HG03575 (cell line): ENCODE results near the gene USP38.
"Not testable (repeated sequence)": the region's sequence is repeated elsewhere in the genome, so short reads cannot be mapped to it uniquely, and the experiment has no call there.

Experiments
- ATAC-seq: cut with Tn5 transposase; IDR thresholded peaks from one replicate; pipeline ENCODE4 v1.9.1; 2021; ENCODE audit not compliant: unreplicated experiment, insufficient number of reproducible peaks, low FRiP score; ENCODE audit errors: extremely low read depth

The USP38 gene

DNA sequence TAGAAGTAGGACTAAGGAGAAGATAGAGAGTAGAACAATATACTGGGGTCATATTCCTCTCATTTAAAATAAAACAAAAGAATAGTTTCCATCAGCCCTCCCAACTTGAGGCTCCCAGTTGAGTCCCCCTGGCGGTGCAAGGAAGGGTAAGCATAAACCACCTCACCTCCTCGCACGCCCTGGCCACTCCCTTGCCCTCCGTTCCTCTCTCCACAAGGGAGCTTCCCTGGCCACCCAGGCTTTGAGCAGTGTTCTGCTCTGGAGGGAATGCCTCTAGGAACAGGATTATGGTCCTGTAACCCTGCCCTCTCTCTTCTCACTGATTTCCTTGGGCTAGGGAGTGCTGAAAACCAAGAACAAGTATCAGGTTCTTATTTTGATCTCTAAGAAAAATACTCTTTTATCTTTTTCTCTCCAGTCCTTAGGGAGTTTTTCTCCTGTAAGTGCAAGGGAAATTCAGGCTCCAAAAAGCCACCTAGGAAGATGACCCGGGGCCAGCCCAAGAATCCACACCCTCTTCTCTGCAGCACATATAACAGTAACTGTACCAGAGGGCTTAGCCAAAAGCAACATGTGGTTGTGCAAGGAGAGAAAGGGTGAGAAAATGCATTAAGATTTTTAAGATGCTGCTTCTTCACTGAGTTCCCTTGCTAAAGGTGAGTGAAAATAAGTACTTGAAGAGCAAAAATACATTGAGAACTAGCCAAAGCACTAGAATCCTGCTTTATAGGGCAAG lies 69.9 kb downstream of the USP38 start:
- no peak for ATAC-seq

DNA sequence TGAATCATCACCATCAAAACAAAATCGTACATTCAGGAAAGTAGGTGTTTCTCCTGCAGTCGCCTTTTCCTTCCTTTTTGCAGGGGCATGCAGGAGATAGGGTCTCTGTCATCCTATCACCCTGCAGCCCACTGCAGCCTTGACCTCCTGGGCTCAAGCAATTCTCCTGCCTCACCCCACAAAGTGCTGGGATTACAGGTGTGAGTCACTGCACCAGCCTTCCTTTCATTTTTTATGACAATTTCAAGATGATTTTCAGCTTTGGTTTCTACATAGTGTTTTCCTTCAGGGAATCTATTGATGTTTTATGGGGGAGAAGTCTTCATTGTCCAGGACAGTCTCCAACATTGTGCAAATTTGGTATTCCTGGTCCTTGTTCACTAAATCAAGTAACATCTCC lies 71.7 kb downstream of the USP38 start:
- ATAC-seq: no peak

DNA sequence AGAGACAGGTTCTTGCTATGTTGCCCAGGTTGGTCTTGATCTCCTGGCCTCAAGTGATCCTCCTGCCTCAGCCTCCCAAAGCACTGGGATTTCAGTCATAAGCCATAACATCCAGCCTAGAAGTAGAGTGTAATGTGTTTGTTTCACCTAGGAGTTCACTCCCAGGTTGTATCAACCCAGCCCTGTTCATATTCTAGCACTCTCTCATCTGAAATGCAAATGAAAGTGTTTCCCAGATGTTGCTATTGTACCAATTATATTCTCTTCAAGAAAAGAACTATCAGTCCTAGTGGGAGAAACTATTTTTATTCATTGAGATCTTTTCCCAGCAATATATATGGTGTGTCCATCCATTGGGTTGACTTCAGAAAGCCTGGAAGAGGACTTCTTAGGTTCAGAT lies 72.6 kb downstream of the USP38 start:
- no peak for ATAC-seq

DNA sequence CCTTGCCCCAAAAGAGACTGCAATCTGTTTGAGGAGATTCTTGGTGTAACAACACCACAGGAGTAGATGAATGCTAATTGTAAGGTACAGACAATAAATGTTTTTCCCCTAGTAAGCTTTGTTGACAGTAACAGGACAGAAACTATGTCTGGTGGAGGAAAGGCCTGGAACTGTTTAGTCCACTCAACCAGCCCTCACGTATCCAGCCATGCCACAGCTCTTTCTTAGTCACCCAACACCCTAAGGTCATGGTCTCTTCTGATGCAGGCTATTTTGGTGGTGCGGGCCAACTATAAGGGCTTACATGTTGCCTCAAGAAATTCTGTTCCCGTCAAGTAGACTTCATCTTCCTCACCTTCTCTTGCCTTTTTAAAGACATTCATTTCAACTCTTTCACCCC lies 76.0 kb downstream of the USP38 start:
- no peak for ATAC-seq

DNA sequence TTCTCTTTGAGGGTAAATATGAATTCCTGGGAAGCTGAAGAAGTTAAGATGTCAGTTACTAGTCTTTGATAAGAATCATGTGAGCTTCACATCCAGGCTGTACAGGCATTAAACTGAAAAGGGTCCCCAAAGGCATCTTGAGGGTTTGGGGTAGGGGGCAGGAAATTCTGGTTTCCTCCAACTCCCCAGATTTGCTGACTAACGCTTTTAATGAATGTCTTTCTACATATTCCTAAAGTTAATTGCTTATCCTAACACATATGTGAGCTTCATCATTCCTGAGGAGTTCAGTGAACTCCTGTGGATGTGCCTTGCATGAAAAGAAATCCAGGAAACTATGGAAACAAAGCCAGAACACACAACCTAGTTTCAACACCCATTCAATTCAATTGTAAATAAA lies 78.1 kb downstream of the USP38 start:
- ATAC-seq: no peak

DNA sequence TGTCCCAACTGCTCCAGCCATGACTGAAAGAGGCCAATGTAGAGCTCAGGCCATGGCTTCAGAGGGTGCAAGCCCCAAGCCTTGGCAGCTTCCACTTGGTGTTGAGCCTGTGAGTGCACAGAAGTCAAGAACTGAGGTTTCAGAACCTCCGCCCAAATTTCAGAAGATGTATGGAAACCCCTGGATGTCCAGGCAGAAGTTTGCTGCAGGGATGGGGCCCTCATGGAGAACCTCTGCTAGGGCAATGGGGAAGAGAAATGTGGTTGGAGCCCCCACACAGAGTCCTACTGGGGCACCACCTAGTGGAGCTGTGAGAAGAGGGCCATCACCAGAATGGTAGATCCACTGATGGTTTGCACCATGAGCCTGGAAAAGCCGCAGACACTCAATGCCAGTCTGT lies 83.0 kb downstream of the USP38 start:
- ATAC-seq: not testable (repeated sequence)

DNA sequence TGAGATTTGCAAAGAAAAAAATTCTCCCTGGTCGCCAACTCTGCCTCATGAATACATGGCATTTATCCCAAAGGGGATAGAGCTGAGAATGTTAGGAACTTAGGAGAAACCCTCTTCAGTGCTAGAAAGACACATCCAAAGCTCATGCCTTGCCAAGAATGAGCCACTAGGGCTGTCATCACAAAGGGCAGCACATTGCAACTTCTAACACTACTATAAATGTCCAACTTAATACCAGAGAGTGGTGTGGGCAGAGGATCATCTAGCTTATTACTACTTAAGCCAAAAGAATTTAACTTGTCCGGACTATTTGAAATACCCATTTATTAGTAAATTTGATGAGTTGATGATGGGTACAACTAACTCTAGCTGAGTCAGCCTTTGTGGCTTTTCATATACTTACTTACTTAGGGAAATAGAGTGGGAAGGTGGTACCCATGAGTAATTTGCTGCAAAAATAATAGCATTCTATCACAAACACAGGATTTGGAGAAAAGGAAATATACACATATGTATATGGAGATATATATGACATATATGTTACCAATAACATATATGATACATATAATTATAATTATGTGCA lies 85.6 kb downstream of the USP38 start:
- no peak for ATAC-seq
